Stimulated activated CD4-positive, alpha-beta T cell treated with anti-CD3 and anti-CD28 coated beads, Interleukin-15, amount 100 ng/mL, for 1 hour (primary cell): ENCODE data around the gene MEGF11.

Experiments
- DNase-seq, 2 donors: peaks; one replicate each; pipeline ENCODE4 v3.0.0-alpha.2; 2020; ENCODE audit warnings: low read depth in 1 of 2, low spot score in 1 of 2

The MEGF11 gene

DNA sequence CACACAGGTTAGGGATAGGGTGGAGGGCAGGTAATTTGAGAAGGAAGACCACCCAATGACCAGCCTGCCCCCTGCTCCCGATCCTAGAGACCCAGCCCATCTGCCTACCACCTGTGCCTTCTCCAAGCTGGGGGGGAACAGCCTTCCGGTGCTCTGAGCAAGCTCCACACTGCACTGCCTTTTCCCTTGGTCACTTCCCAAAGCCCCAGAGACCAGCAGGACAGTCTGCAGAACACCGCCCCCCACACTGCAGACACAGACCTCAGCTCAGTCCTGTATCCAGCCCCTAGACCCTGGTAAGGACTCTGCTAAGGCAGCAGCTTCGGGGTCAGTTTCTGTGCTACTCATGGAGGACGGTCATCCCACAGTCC, 156.9 kb downstream of the MEGF11 start:
- no peak for DNase-seq

DNA sequence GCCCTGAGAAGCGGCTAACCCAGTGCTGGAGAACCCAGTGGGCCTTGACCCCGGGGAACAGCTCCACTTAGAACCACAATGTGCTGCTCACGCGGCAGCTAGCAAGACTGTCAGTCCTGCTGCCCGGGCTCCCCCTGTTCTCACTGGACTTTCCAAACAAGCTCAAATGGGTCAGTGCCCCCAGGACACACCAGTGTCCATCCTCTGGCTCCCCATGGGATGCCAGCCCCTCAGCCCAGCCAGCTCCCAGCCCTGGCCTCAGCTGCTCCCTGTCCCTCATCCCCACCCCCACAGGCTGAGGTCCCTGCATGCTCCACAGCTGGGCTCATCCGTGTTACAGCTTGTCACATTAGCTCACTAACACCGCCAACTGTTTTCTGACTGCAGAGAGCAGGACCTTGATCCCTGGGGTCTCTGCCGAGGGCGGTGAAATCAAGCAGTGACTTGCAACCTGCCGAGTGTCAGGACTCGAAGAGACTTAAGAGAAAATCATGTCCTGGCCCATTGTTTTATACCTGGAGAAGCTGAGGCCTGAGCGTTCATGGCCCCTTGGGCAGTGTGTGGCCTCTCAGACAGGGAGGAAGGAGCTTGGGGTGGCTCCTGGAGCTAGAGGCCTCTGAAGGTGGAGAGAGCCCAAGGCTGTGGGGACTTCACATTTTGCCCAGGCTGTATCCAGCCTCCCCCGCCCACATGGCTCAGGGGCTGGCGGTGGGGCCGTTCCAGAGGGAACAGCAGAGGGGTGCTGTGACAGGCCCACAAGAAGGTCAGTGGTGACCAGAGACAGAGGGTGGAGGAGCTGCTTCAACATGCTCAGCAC, 157.5 kb downstream of the MEGF11 start:
- DNase-seq, result no peak

DNA sequence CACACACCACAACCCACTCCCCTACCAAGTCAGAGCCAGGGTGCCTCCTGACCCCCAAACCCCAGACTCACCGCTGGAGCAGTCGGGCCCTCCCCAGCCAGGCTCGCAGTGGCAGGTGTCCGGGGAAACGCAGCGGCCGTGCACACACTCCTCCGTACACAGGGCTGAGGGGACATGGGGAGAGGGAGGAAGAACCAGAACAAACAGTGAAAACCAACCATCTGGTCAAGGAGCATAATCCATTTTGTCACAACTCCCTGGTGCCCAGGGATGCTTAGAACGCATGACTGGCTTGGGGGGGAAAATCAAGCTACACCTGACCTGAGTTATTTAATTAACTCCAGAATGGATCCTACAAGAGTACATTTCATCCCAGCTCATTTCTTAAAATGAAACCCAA, 159.2 kb downstream of the MEGF11 start:
- no peak for DNase-seq

DNA sequence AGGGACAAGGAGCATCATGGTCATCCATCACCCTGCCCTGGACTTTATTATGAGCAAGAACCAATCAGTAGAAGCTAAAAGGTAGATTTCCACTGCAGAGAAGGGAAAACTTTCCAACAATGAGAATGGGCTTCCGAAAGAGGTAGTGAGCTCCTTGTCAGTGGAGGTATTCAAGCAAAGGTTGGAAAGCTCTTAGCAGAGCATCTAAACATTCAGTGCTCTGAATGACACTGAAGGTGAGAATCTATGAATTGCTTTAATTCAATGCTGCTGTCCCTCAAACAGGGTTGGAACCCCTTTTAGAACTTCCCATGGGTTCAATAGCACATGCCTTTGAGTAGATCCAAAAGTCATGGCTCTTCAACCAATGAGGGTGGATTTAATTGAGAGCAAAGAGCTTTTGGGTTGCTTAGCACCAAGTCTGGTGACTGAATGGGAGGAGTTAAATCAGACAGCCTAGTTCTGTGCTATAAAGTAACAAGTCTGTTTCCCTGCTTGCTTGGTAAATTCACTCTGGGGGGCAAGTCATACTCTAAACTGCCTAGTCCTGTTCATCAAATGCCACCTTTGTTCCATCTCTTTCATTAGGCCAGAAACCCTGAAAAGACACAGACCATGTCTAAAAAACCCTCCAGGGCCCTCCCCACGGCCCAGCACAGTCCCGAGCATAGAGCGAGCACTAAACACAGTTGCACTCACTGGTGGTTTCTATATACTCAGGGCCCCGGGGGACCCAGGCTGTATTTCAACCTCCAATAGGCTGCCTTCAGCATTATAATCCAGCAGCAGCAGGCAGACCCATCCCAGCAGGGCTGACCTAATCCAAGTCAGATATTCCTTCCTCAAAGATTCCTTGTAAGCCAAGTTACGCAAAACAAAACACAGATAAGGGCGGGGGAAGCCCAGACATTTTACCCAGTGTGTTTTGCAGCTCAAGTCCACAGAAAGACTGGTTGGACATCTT, 161.2 kb downstream of the MEGF11 start:
- DNase-seq, result no peak

DNA sequence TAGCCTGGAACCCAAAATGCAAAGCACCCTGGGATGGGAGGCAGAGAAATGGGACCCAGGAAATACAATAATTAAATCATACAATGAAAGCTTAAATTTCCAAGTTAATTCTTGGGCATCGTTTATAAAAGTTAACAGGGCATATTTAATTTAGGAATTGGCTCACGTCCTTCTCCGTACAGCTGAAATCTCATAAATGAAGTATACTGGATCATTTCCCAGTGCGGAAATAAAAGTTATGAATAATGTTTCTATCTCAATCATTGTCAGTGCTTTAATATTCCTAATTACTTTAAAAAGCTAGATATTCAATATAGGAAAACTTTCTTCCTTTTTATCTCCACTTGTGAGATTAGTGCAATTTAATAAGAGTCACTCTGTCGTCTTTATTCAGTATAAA, 164.0 kb downstream of the MEGF11 start:
- no peak for DNase-seq

DNA sequence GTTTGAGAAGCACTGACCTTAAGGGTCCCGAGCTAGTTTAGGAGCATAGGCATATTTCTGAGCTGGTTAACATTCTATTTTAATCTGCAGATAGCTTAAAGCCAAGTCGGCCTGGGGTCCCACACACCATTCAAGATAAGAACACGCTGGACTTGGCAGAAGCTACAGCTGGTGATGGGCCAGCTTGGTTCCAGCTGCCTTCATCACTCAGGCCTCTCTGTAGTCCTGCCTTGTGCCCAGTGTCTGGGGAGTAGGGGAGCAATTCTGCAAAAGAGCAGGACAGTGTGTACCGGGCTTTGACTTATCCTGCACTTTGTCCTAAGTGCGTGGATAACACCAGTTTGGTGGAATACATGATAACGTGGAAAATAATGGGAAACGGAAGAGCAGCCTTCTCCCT, 164.5 kb downstream of the MEGF11 start:
- no peak for DNase-seq

DNA sequence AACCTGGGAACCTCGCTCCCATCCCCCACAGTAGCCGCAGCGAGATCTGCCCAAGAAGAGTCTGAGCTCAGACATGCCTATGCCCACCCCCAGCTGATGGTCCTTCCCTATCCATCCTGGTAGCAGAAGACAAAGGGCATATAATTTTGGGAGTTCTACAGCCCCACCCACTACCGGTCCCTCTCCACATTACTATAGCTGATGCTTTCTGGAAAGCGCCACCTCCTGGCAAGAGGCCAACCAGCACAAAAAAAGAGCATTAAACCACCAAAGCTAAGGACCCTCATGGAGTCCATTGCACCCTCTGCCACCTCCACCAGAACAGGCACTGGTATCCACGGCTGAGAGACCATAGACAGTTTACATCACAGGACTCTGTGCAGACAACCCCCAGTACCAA, 168.4 kb downstream of the MEGF11 start:
- no peak for DNase-seq

DNA sequence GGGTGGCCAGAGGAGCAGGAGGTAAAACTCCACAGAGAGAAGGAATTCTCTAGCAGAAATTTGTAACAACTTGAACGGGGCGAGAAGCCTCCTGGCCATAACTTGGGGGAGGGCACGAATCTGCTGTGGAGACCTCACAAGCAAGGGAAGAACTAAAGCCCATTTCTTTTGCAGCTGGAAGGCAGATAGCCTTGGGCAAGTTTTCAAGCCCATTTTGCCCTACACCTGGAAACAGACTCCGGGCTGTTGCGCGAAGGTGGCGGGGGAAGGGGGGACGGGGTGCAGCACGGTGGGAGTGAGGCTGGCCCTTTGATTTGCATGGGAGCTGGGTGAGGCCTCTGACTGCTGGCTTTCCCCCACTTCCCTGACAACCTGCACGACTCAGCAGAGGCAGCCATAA, 168.8 kb downstream of the MEGF11 start:
- no peak for DNase-seq

DNA sequence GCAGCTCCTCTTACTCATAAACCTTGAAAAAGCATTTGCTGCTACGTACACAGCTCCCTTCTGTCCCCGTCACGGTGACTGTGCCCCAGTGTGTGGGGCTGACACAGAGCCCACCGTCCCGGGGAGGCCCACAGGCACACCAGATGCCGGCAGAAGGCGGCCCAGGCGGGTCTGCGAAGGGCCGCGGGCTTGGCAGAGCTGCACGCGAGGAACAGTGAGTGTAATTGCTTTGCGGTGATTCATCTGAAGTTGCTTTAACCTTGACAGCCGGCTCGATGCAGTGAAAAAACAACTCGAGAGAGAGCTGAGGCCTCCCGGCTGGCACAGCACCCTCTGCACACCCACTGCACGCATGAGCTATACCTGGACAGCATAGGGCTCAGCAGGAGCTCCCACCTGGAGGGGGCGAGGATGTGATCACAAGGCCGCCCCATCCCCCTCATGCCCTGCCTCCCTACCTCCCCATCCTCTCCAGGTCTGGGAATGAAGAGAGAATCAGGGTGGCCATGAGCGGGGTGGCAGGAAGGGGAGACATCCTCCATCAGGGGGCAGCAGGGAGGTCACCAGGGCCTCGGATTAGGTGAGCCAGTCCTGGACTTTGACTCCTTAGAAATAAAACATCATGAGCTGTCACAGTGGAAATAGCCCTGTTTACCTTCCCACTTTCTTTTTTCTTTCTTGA, 172.7 kb downstream of the MEGF11 start:
- no peak for DNase-seq

DNA sequence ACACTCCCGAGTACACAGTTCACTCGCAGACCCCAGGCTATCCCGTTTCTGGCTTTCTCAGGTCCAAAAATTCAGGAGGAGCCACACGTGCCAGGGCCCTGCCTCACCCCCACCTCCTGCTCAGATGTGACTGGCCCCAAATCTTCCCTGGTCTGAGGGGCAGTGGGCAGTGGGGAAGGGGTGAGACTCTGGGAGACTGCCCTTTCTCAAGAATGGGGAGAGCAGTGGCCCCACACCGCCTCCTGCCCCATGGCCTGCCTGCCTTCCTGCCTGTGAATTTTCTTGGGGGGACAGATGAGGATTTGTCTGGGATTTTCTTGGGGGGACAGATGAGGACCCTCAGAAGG, 174.6 kb downstream of the MEGF11 start:
- DNase-seq, result no peak

DNA sequence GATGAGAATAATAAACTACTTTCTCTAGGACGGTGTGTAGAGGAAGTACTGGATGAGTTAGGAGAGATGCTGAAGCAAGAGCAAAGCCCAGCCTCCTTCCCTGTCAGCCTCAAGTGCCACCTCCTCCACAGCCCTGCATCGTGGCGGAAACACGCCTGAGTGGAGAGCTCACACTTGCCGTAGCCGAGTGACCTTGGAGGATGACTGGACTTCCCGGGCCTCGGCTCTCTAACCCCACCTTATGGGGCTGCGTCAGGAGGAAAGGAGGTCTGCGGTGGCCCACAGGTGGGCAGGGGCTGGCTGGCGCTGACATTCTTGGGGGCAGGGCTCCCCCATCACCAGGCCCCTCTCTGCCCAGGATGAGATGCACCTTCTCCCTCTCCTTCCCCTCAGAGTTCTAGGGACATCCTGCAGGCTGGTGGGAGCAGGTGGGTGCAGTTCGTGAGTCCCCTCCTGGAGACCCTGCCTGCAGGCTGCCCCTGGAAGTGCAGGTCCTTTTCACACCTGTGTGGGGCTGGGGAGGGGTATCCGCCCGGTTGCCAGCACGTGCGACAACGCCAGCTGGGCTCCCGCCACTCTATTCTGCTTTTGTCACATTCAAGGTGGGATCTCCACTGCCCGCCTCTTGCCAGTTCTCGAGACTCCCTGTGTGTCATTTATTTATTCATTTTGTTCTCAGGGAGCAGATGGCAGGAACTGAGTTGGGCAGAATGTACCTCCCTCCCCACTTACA, 175.2 kb downstream of the MEGF11 start:
- DNase-seq, result no peak

DNA sequence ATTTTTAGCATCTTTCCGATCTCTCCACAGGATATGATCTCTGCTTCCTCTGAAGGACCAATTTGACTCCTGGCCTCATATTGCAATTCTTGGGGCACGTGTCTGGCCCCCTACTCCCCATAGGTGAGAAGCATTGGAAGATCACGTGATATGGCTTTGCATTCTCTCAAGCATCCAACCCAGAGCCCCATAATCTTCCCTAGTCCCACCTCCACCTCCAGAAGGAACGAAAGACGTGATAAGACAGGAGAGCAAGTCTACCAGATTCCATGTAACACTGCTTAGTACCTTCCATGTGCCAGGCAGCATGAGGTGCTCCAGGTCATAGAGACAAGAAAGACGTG, 176.3 kb downstream of the MEGF11 start:
- DNase-seq, result no peak

DNA sequence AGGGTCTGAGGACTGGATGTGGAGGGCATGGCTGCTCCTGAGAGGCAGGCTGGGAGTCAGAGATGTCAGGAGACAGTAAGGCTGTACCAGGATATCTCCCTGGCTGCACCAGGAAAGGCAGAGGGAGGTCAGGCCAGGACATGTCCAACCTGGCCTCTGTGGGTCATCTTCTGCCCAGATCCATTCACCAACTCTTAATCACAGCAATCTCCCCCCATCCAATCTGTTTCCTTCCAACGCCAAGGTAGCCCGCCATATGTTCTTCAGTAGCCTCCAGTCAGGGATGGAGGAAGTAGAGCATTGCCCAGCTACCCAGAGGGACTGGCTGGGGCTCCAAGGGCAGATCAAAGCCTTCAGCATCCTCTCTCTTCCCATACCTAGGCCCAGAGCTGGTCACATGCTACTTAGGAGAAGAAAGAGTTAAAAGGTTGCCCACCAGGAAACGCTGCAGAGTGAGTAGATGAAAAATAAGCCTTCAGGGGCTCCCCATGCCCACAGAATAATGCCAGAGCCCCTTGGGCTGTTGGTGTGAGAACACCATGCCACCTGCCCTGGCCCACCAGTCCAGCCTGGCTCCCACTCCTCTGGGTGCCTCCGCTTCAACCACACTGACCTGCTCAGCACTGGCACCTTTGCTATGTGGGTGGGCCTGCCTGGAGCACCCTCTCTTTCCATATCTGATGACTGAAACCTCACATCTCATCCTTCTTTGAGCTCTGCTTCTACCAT, 176.8 kb downstream of the MEGF11 start:
- DNase-seq, result no peak

DNA sequence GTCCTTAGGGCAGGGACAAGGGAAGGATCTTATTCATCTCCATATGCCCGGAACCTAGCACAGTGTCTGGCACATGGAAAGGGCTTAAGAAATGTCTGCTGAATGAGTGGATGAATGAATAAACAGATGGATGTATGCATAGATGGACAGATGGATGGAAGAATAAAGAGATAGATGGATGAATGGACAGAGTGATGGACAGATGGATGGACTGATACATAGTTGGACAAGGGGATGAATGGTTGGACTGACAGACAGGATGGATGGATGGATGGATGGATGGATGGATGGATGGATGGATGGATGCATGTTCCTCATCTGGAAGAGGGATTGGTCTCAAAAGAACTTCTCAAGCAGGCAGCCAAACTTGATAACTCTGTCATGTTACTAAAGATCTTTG, 177.6 kb downstream of the MEGF11 start:
- no peak for DNase-seq

DNA sequence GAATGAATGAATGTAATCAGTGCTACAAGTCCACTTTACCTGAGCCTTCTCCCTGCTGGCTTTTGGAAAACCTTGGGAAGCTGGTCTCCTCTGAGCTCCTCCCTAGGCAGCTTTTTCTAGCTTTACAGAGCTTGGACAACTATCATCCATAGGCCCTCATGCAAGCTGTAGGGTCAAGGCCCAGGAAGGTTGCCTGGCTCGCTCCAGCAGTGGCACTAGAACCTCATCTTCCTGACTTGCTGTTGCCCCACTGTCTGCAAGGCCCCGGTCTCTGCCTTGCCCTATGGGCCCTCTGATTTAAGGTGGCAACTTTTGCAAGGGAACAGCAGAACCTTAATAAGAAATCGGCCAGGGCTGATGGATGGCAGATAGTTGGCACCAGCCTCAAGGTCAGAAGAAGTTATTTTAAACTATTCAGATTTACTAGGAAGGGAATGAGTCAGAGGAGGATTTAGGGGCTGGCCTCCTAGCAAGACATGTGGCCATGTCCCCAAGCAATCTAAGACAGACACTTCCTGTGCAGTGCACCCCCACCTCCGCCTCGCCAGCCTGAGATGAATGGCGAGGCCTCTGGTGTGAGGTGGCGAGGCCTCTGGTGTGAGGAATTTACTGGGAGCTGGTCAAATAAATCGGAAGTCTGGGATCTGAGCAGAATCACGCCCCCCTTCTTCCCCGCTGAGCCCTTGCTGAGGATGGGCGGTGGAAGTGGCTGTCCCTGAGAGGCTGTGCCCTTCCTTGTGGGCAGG, 180.8 kb downstream of the MEGF11 start:
- DNase-seq, result no peak

DNA sequence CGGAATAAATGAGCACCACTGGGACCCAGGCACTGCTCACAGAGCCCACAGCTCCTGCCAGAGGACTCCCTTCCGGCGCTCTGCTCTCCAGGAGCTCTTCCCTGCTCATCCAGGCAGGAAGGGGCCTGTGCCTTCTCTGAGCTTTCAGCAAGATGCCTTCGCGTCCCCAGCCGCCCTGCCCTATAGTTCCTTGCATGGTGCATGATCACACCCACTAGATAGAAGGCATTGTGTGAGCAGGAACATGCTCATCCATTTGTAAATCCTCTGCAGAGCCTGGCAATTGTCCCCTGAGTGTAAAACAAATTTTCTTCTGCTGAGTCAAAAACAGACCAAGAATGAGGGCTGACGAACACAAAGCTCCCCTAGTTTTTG, 181.6 kb downstream of the MEGF11 start:
- no peak for DNase-seq

DNA sequence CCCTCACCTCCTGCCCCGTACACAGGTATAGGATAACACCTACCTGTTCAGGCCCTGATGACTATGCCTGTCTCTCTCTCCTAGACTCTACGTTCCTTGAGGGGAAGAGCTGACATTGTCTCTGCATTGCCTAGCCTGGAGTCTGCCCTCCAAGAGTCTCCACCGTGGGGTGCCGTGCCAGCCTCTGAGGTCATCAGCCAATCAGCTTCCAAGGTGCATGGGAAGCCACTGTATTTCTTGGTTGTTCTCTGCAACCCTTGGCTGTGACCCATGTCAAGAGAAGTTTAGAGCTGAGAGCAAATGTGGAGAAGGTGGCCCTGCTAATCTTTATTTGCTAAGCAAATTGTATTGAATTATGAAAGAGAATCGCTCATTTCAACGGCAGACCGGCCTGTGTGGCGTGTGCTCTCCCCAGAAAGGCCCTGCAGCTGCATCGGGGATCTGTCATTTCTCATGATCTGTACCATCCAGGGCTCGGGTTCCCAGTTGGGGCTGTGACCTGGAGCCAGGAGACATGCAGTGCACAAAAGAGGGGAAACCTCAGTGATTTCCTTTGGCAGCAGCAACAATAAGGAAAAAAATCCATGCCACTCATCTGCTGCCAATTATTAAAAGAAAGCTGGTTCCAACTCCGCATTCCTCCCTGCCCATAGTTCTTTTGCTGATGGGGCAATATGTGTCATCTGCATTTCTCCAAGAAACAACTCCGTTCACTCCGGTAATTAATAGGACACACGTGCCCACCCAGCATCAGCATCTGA, 182.2 kb downstream of the MEGF11 start:
- no peak for DNase-seq

DNA sequence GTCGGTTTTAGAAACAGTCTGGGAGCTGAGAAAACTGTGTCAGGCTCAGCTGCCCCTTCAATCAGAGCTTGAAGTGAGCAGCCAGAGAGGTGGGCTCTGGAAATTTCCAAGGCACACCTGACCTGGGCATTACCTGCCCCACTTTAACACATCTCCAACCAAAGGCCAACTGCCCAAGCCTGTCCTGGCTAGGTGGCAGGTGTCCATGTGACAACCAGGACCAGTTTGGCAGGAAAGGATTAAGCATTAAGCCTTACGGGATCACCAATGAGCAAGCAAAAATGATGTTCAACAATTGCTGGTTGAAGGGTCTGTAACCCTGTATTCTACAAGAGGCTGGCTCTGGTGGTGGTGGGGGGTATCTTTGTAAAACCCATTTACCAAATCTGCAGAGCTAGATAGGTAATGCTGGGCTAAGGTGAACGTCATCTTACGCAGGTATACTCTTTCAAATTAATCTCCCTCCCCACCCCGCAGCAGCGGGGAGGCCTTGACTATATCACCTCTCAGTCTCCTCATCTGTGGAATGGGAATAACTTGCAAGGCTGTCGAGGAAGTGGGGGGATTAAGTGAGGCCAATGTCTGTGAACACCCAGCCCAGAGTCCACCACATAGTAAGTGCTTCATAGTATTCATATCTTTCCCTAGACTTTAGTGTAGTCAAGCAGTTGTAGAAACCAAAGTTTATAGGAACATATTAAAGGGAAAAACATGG, 183.2 kb downstream of the MEGF11 start:
- DNase-seq, result no peak

DNA sequence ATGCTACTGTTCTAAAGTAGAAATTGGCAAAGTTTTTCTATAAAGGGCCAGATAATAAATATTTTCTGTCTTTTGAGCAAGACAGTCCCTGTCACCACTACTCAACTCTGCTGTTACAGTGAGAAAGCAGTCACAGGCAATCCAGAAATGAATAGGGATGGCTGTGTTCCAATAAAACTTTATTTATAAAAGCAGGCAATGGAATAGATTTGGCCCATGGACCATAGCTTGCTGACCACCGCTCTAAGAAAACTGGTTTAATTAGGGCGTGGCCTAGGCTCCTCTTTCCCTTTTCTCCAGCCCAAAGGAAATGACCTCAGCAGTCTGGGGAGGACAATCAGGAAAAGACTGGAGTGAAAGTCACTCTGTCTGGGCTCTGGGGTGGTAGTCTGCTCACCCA, 183.8 kb downstream of the MEGF11 start:
- DNase-seq, result no peak
